ENCODE results near the gene SP7. TPM values are rescaled to one million over a fixed set of nuclear protein-coding genes. Genes with fewer than 3 reads are reported as not detected.

The SP7 gene
- 0.02 to 0.06 TPM in 2 of 5 replicates, not detected in the others for total RNA-seq (2022; extraction: Qiagen RNA extraction; ENCODE audit: low read depth)

DNA sequence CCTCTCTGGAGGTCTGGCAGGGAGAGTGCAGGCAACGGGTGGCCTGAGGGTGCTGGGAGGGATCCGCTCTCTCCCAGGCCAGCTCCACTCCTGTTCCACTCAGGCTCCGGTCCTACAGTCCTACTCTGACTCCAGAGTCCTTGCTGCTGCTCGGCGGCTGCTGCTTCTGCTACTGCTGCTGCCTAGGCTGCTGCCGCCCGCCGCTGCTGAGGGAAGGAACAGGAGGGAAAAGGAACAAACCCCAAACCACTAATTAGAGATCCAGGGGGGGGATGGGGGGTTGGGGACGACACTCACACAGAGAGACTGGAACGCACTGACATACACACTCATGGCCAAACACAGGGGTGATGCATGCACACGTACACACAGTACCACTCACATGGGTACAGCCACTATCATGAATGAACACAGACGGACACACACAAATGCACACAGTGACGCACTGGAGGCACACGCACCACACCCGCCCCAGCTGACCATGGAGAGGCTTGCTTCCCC lies at the start of gene SP7:
Gene SP7, minus strand, starts transcription at position 174 of the 501 bp plus-strand sequence. CDS start 708 bp downstream, outside the sequence.

DNA sequence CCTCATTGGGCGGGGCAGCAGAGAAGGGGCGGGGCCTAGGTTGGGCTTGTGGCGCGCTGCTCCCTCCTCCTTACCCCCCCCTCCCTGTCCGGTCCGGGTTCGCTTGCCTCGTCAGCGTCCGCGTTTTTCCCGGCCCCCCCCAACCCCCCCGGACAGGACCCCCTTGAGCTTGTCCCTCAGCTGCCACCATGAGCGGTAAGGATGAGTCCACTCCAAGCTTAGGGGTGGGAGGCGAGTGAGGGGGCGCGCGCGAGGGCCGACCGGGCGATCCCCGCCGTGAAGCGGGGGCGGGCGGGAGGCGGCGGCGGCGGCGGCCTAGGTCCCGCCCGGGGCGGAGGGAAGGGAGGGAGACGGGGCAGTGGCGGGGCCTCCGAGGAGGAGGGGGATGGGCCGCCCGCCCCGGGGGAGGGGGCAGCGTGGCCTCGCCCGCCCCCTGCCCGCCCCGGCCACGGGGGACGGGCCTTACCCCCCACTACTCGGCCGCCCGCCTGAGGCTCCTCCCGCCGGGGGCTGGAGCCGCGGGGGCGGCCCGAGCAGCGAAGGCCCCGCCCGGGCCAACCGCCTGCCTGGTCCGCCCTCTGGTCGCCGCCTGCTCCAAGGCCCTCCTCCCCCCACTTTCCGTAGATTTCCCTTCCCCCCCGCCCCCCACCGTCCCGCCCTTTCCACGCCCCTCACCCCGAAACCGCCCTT lies 44.1 kb upstream of the SP7 start, which contains the start of gene SP1:
Gene SP1, plus strand, starts transcription at position 73 of the 690 bp plus-strand sequence. Its CDS starts 116 bp downstream, at position 189.

DNA sequence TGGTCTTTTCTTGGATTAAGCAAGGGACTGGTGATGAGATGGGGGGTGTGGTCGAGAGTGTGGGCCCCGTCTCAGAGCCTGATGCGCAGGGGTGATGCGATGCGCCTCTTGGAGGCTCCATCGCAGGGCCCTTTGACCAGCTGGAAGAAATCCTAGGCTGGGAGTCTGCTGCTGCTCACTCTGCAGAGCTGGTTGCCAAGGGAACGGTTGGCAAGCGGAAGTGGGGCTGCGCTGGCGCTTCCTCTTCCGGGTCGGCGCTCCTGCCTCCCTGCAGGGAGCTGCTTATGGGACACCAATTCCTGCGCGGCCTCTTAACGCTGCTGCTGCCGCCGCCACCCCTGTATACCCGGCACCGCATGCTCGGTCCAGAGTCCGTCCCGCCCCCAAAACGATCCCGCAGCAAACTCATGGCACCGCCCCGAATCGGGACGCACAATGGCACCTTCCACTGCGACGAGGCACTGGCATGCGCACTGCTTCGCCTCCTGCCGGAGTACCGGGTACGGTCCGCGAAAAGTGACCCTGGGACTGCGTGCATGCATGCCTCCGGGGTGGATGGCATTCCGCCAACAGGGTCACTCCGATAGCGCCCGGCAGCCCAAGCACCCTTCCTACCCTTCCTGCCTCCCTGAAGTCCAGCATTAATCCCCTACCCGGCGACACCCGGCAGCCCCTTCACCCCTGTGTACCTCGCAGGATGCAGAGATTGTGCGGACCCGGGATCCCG lies 36.5 kb downstream of the SP7 start, which contains the start of gene MYG1:
Gene MYG1, plus strand, starts transcription at position 242 of the 727 bp plus-strand sequence. Its CDS starts 43 bp downstream, at position 285.

DNA sequence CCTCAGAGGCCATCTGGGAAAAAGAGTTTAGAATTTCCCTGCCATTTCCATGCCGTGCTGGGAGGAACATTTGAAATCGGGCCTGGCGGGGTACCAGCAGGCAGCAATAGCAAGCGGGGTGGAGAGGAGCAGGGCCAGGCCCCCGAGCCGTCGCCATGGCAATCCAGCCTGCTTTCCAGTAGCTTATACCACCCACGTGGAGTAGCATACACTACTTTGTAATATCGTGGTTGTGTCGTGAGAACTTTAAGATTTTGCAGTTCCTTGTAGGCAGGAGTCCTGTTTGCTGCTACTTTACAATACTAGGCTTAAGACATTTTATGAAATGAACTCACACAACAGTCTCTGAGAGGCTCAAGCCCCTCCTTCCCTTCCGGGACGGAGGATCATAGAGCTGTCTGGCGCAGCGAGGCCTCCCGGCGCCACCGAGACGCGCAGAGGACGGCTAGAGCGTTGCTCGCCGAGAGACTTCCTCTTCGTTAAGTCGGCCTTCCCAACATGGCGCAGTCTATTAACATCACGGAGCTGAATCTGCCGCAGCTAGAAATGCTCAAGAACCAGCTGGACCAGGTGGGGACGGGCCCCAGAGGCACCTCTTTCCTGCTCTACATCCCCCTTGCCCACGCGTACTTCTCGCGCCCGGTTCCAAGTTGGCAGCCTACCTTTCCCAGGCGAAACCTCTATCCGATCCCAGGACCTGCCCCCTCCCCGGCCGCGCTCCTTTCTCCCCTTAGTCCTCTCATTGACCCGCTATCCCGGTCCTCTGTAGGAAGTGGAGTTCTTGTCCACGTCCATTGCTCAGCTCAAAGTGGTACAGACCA lies 40.9 kb downstream of the SP7 start, which contains the start of gene PFDN5:
Gene PFDN5, plus strand, starts transcription at position 473 of the 821 bp plus-strand sequence. Its CDS starts 26 bp downstream, at position 499.

Other genes starting within 250 kb of the SP7 start
- 148 to 241 TPM (median 237 TPM) in 5 replicates for gene IGFBP6, start 238.7 kb downstream of the SP7 start, total RNA-seq (2022; extraction: Qiagen RNA extraction; ENCODE audit: low read depth)
- 0.17 to 0.24 TPM (median 0.21 TPM) in 4 of 5 replicates, not detected in the other for gene SOAT2, start 232.9 kb downstream of the SP7 start, total RNA-seq (2022; extraction: Qiagen RNA extraction; ENCODE audit: low read depth)
- 13.0 to 17.4 TPM (median 14.9 TPM) in 5 replicates for gene ZNF740, start 155.6 kb downstream of the SP7 start, total RNA-seq (2022; extraction: Qiagen RNA extraction; ENCODE audit: low read depth)
- gene CSAD, start 155.4 kb downstream of the SP7 start, total RNA-seq (2022; extraction: Qiagen RNA extraction; ENCODE audit: low read depth): 4.3 to 7.9 TPM (median 5.4 TPM) in 5 replicates
- 0.29 to 0.56 TPM (median 0.45 TPM) in 5 replicates for gene ITGB7, start 129.1 kb downstream of the SP7 start, total RNA-seq (2022; extraction: Qiagen RNA extraction; ENCODE audit: low read depth)
- 25.8 to 32.8 TPM (median 30.4 TPM) in 5 replicates for gene RARG, start 104.1 kb downstream of the SP7 start, total RNA-seq (2022; extraction: Qiagen RNA extraction; ENCODE audit: low read depth)
- gene ESPL1, start 68.1 kb downstream of the SP7 start, total RNA-seq (2022; extraction: Qiagen RNA extraction; ENCODE audit: low read depth): 18.7 to 21.3 TPM (median 19.6 TPM) in 5 replicates
- 469 to 566 TPM (median 535 TPM) in 5 replicates for gene PFDN5, start 40.8 kb downstream of the SP7 start, total RNA-seq (2022; extraction: Qiagen RNA extraction; ENCODE audit: low read depth)
- gene MYG1, start 36.7 kb downstream of the SP7 start, total RNA-seq (2022; extraction: Qiagen RNA extraction; ENCODE audit: low read depth): 75.0 to 112 TPM (median 95.8 TPM) in 5 replicates
- gene AAAS, start 14.7 kb downstream of the SP7 start, total RNA-seq (2022; extraction: Qiagen RNA extraction; ENCODE audit: low read depth): 77.3 to 86.9 TPM (median 80.2 TPM) in 5 replicates
- gene SP1, start 43.8 kb upstream of the SP7 start, total RNA-seq (2022; extraction: Qiagen RNA extraction; ENCODE audit: low read depth): 18.8 to 25.1 TPM (median 24.2 TPM) in 5 replicates
- gene AMHR2, start 87.5 kb upstream of the SP7 start, total RNA-seq (2022; extraction: Qiagen RNA extraction; ENCODE audit: low read depth): 1.1 to 2.7 TPM (median 1.8 TPM) in 5 replicates
- gene PRR13, start 105.4 kb upstream of the SP7 start, total RNA-seq (2022; extraction: Qiagen RNA extraction; ENCODE audit: low read depth): 303 to 418 TPM (median 388 TPM) in 5 replicates
- 640 to 686 TPM (median 662 TPM) in 5 replicates for gene PCBP2, start 115.7 kb upstream of the SP7 start, total RNA-seq (2022; extraction: Qiagen RNA extraction; ENCODE audit: low read depth)
- 13.0 to 16.5 TPM (median 14.7 TPM) in 5 replicates for gene MAP3K12, start 163.1 kb upstream of the SP7 start, total RNA-seq (2022; extraction: Qiagen RNA extraction; ENCODE audit: low read depth)
- gene TARBP2, start 164.9 kb upstream of the SP7 start, total RNA-seq (2022; extraction: Qiagen RNA extraction; ENCODE audit: low read depth): 47.6 to 65.0 TPM (median 60.5 TPM) in 5 replicates
- not detected in 5 replicates for gene NPFF, start 171.1 kb upstream of the SP7 start, total RNA-seq (2022; extraction: Qiagen RNA extraction; ENCODE audit: low read depth)